ENCODE data around the gene HADHB.
"Not testable (repeated sequence)": the region's sequence is repeated elsewhere in the genome, so short reads cannot be mapped to it uniquely, and the experiment has no call there.

The HADHB gene

DNA sequence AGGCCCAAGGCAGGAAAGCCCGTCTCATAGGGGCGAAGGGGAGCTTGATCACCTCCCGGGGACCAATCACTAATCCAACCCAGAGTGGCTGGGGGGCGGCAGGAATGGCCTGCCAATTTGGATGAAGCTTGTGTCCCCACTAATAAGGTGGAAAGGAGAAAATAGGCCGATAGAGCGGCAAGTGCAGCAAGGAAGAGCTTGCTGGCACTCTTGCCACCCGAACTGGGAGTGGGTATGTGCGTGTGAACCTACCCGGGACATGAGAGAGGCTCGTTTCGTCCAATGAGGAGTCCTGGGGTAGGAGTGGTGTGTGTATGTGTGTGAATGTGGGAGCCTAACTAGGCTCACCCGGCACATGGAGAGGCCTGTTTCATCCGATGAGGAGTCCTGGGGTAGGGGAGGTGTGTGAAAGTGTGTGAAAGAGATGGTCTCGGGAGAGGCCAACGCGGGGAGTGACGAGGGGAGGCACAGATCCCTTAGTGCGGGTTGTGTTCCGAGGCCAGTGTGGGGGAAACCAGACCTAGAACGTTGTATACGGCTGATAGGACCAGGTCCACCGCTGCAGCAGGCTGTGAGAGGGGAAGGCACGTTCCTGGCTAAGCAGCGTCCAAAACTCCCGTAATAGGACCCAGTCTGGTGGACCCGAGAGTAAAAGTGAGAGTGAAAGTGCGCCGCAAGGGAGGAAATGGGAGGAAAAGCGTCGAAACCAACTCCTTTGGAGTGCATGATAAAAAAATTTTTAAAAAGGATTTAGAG is 54.1 kb downstream of the HADHB start:
- DNase-seq: no peak

DNA sequence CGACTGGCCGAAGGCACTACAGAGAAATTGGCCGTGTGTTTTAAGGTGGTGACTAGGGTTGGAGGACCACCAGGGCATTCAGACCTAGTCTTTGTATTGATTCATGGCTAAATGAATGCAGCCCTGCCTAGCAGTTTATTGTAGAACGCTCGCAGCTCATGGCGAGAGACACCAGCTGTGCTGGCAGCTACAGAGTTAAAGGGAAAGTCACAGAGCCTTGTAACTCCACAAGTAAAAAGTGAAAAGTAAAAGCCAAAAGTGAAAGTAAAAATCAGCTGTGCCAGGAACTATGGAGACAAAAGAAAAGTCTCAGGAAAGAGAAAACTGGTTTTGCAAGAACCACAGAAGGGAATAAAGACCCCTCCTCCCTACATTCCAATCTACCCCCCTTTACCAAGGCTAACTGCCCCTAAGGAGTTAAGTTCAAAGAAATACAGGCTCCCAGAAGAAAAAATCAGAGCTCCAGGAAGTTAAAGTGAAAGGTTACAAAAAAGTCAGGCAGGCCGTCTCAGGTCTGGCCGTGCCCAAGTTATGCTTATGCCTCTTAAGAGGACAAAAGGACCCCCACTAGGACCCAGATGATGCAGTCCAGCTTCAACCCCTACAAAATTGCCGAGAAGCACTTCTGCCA is 54.8 kb downstream of the HADHB start:
- no peak for DNase-seq

DNA sequence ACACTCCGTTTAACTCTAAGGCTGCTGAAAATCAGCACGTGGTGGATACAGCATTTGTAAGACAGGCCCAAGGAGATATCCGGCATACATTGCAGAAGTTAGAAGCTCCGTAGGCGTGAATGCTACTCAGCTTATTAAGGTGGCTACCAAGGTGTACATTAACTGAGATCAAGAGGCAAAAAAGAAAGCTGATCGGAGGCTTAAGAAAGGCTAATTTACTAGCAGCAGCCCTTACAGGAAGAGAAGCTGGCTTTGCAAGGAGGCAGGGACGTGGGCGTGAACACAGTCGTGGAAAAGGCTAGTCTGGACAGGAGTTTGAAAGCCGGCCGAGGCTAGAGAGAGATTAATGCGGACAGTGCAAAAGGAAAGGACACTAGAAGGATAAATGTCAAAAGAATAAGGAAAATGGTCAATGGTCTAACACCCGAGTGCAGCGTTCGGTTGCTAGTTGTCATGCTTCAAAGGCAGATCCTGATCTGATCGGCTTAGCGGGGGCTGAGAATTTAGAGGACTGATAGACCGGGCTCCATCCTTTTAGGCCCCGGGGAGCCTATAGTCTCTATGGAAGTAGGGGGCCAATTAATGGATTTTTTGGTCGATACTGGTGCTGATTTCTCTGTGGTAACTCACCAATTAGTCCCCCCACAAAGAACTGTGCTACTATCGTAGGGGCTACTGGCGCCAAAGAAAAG is 55.6 kb downstream of the HADHB start:
- no peak for DNase-seq

DNA sequence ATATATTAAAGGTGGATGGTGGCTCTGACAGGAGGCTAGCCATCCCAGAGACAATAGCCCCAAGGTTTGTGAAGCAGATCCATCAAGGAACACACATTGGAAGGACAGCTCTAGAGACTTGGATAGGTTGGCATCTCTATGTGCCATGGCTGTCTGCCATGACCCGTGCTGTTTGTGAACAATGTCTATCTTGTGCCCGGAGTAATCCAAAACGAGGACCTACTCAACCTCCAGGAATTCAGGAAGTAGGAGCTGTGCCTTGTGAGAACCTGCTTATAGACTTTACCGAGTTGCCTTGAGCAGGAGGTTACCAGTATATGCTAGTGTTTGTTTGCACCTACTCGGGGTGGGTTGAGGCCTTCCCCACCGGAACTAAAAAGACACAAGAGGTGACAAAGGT is 58.1 kb downstream of the HADHB start:
- no peak for DNase-seq

DNA sequence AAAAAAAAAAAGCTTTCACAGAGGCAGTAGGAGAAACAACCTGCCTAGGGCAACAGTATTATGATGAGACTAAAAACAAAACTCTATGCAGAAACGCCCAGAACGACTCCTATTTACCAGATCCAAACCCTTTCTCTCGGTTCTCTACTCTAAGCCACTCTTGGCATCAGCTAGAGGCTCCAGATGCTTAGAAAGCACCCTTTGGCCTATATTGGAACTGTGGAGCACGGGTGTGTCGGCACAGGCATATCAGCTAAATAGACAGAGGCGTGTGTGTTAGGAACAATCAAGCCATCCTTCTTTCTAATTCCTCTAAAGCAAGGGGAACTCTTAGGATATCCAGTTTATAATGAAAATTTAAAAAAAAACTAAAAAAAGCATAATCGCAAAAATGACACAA is 60.4 kb downstream of the HADHB start:
- DNase-seq: not testable (repeated sequence)

DNA sequence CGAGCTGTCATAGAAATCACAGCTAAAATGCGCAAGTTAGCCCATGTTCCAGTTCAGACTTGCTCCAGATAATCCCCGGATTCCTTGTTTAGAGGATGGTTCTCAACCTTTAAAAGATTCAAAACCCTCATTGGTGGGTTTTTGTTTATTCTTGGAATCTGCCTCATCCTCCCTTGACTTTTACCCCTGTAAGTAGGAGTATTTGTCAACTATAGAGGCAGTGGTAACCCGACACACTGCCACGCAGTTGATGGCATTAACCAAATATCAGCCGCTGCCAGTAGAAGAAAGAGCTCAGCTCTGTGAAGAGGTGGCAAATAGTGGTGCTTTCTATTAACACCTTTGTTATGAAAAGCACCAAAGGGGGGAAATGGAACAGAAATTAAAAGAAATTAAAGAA is 60.8 kb downstream of the HADHB start:
- no peak for DNase-seq

DNA sequence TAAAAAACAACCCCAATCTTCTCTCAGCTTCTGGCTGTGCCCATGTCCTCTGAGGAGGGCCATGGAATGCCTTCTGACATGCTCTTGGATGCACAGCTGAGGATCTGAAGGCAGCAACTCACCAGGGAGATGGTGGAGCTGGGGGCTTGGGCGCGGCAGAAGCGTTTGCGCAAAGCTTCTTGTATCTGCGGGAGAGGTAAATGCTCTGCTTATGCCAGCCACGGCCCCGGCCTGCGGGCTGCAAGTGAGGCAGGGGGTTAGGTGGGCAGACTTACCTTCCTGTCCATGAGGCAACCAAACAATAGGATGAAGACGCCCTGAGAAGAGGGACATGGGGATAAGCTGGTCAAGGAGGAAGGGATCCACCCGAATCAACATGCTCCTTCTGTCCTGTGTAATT is 65.2 kb downstream of the HADHB start:
- DNase-seq: no peak

DNA sequence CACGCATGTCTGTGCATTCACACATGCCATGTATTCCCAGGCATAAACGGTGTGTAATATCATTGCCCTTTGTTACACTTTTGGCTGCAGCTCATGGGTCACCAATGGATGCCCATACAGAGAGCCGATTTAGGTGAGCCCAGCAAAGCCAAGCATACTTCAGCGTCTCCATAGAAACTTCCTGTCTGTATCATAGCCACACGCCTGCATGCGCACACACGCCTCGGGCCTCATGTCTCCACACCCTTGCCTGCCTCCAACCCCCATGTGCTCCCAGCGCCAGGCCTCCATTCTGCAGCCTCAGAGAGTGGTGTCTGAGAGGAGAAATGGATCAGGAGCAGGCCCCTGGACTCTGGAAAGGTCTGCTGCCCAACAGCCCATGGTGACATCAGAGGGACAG is 67.7 kb downstream of the HADHB start:
- no peak for DNase-seq

DNA sequence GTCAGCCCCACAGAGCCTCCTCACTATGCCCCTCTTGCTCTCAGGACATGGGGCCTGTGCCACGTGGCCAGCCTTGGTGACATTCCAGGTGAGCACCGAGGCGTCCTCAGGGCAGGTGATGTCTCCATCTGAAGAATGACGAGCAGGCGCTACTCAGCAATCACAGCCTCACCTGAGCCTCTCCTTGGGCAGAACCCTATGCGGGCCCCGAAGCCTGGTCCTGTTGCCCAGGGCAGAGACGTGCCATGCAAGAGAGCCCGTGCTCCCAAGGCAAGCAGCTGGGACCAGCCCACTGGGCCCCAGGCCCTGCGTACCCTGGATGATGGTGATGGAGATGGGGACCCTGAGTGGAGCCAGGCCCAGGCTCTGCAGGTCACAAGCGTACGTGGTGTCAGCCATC is 68.7 kb downstream of the HADHB start:
- DNase-seq: no peak

DNA sequence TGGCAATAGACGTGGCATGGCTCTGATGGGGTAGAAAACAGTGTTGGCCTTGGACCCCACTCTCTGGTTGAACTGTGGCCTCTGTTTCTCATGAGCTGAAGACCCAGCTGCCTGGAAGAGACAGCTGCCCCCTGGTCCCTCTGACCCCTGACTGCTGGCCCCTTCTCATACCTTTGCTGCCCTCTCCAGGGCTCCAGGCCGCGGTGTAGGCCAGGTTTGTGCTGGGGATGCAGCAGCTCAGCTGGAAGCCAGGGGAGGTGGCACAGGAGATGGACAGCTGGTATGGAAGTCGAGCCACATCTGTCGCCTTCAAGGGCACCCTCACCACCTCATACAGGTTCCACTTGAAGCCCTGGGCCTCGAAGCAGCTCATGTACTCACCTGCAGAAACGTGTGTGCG is 69.5 kb downstream of the HADHB start:
- no peak for DNase-seq

DNA sequence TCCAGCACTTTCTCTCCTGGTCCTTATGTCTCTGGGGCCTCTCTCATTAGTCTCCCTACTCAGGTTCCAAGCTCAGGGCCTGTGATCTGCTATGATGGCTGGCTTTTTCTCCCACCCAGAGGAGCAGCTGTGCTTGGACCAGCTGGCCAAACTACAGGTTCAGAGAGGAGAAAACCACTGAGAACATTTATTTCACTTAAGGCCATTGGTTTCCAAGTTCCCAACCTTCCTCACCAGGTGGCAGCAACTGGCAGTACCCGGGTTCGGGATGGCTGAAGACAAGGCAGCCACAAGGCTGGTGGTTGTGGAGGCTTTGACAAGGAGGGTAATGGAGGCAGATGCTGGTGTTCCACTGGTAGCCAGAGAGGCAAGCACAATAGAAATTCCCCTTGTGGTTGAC is 71.3 kb downstream of the HADHB start:
- peak; percentile 16 for DNase-seq

DNA sequence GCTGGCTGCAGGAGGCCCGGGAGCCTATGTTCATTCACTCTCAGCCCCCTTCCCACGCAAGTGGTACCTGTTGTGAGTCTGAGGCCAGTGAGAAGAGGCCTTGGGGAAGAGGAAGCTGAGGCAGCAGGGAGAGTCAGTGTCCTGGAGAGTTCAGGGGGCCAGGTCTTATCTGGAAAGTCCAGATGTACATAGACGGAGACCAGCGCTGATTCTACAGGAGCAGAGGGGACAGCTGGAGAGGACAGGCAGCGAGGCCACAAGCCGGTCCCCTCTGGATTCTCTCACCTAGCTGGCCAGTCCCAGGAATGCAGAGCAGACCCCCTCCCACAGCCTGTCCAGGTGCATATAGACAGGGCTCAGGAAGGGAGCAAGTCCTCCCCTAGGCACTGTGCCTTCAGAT is 72.1 kb downstream of the HADHB start:
- DNase-seq: no peak

DNA sequence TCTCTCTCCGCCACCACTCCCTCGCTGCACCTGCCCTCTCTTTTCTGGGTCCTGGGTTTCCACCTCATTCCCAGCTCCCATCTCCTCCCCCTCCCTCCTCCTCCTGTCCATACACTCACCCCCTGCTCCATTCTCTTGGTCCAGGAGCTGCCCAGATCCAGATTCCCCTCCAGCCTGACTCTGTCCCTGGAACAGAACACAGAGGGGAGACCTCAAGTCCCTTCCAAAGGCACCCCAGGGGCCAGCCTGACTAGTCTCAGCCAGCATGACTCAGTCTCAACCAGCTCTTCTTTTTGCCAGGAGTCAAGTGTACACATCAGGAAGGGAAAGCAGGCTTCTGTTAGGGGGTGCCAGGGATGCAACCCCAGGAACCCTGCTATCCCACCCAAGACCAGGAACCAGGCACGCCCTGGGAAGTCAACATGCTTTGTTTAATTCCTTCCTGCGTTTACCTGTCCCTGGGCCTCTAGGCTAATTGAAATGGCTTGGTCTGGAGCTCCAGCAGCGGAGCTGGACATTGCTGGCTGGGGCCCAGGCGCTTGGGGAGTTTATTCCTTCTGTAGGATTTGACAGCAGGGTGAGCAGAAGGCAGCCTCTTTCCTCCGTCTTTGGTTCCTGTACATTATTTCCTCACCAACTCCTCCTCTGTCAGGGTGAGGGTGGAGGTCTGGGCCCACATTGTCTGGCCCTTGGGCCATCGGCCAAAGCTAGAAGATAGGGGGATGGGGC is 72.8 kb downstream of the HADHB start:
- DNase-seq: no peak

DNA sequence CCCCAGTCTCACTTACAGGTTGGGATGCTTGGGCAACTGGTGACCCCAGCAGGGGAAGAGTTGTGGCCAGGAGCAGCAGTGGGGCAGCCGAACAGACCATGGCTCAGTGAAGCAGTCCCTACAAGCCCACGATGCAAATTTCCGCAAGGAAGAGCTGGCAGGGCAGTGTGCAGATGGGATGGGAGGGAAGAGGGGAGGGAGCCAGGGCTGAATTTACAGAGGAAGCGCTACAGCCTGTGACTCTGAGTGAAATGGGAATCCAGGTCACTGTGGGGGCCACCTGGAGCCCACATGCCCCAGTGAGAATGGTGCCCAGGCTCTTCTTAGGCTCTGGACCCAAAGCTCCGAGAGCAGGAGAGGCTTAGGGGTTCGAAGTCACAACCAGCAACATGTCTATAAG is 74.2 kb downstream of the HADHB start:
- no peak for DNase-seq

DNA sequence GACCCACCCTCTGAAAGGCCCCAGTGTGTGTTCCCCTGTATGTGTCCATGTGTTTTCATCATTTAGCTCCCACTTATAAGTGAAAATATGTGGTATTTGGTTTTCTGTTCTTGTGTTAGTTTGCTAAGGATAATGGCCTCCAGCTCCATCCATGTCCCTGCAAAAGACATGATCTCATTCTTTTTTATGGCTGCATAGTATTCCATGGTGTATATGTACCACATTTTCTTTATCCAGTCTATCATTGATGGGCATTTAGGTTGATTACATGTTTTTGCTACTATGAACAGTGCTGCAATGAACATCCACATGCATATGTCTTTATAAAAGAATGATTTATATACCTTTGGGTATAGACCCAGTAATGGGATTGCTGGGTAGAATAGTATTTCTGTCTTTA is 79.7 kb downstream of the HADHB start:
- not testable (repeated sequence) for DNase-seq

DNA sequence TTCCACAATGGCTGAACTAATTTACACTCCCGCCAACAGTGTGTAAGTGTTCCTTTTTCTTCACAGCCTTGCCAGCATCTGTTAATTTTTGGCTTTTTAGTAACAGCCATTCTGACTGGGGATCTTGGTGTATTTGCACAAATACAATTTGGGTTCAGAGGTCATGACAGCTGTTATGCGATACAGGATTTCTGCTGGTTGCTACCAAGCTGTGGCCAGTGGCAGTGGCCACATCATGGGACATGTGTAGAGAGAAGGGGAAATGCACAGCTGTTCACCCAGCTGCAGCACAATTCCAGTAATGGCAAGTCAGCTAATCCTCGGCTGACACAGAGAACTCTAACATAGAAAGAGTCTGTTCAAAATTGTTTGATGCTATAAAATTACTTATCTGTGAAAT is 80.2 kb downstream of the HADHB start:
- DNase-seq: no peak

DNA sequence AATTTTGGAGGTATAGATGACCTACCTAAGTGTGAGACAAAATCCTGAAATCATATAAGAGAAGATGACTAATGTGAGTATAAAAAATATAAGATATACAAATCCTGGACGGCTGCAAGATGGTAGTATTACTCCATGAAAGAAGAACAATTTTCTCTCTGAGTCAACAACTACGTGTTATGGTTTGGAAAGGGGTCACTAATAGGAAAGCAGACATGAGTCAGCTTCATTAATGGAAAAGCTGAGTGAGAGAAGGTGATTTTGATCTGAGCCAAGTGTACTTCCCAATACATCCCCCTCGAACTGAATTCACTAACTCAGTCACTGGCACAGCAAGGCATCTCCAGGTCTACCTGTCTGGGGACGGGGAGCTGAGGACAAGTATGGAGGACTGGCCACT is 81.1 kb downstream of the HADHB start:
- DNase-seq: no peak

DNA sequence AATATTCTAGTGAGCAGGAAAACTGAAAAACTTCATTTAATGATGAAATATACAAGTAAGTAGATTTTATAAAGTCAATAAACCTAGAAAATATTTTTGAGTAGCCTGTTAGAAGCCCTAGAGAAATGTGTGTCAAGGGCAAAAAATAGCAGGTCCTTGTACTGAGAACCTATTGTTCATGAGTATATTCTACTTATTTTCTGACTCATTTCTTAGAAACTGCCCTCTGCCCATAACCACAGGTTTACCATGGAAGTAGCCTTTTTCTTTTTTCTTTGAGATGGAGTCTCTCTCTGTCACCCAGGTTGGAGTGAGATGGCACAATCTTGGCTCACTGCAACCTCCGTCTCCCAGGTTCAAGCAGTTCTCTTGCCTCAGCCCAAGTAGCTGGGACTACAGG is 81.8 kb downstream of the HADHB start:
- no peak for DNase-seq

DNA sequence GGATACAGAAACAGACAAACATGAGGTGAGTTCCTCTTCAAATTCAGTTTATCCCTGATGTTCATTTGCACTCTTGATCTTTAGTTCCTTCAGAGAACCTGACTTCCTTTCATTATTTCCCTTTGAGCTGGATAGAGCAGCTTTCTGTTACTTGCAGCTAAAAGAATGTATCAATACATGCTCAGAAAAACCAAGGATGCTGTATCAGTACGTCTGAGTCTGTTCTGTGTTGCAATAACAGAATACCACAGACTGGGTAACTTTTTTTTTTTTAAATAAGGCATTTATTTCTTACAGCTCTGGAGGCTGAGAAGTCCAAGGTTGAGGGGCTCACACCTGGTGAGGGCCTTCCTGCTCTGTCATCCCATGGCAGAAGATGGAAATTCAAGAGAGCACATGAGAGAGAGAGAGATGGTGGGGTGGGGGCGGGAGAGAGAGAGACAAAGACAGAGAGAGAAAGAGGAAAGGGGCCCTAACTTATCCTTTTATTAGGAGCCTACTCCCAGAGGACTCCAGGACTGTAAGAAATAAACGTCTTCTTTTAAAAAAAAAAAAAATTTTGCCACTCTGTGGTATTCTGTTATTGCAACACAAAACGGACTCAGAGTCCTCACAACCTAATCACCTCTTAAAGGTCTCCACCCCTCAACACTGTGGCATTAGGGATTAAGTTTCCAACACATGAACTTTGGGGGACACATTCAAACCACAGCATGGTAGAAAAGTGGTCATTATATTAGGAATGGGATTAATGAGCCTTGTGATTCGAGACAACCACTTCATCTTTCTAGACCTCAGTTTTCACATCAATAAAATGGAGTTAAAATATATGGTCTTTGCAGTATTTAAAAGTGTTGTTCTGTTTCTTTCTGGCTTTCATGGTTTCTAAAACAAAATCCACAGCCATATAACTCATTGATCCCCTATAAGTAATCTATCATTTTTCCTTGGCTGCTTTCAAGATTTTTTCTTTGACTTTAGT is 82.8 kb downstream of the HADHB start:
- no peak for DNase-seq

DNA sequence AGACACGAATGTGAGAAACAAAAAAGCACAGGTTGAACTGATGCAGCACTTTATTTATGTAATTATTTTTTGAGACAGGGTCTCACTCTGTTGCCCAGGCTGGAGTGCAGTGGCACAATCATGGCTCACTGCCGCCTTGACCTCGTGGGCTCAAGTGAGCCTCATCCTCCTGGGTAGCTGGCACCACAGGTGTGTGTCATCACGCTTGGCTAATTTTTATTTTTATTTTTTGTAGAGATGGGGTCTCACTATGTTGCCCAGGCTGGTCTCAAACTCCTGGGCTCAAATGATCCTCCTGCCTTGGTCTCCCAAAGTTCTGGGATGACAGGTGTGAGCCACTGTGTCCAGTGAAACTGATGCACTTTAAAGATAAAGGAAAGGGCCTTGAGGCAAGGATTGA is 84.3 kb downstream of the HADHB start:
- DNase-seq: not testable (repeated sequence)

DNA sequence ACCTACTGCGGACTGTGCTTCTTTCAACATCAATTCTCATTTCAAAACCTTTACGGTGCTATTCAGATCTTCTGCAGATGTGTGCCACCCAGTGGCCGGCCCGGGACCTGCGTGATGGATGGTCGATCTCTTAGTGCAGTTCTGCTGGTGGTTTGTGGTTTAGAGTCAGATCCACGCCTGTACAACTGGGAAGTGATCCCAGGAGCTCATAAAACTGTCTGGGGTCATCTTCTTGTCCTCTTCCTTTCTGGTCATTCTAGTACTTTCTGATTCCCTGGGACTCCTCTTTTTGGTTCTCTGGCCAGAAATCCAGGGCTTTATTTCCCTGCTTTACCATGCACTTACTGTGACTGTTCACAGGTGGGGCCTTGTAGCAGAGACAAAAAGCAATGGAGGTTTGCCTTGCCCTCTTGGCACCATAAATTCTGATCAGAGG is 85.4 kb downstream of the HADHB start:
- peak; percentile 76 for DNase-seq

DNA sequence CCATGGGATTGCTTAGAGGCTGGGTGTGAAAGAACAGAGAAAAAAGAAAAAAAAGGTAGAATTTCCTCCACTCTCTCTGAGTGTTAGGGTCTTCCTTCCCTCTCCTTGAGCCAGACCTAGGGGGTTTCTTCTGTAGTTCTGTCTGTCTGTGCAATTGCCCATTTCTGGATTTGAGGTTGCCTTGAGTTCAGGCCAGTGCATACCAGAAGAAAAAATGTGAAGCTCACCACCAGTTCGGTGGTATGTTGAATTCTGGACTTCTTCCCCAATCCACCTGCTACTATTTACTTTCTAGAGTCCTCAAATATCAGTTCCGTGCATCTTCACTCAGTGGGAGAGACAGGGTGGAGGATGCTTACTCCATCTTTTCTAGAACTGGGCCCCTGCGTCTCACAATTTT is 85.9 kb downstream of the HADHB start:
- no peak for DNase-seq
